HepG2 (cell line): Measurements from ENCODE around the gene RERE. TPM values are rescaled to one million over a fixed set of nuclear protein-coding genes. Genes with fewer than 3 reads are reported as not detected.

Experiments
- DPF2 ChIP-seq: sonication (generic); formaldehyde crosslinking; IDR thresholded peaks from 2 replicates; pipeline ENCODE4 v1.4.0; 2020; ENCODE audit warnings: mild to moderate bottlenecking, low read depth, missing genetic modification reagents, borderline replicate concordance
- NFIB ChIP-seq: sonication (generic); formaldehyde crosslinking; IDR thresholded peaks from 2 replicates; pipeline ENCODE4 v1.9.0; 2021; ENCODE audit warnings: missing genetic modification reagents, mild to moderate bottlenecking, borderline replicate concordance
- PRMT3 ChIP-seq: sonication (generic); formaldehyde crosslinking; IDR thresholded peaks from 2 replicates; pipeline ENCODE4 v1.8.1; 2022; ENCODE audit warnings: low read depth, mild to moderate bottlenecking, moderate library complexity, missing genetic modification reagents, borderline replicate concordance
- RFXAP ChIP-seq: sonication (generic); formaldehyde crosslinking; IDR thresholded peaks from 2 replicates; pipeline ENCODE4 v1.4.0; 2020; ENCODE audit warnings: missing genetic modification reagents, borderline replicate concordance
- RXRA ChIP-seq: sonication (generic); formaldehyde crosslinking; IDR thresholded peaks from 2 replicates; pipeline ENCODE4 v1.5.1; 2020; ENCODE audit warnings: missing genetic modification reagents
- TBX2 ChIP-seq: sonication (generic); formaldehyde crosslinking; IDR thresholded peaks from 2 replicates; pipeline ENCODE4 v1.5.0; 2020; ENCODE audit warnings: missing genetic modification reagents, mild to moderate bottlenecking, borderline replicate concordance
- ZC3H13 ChIP-seq: sonication (generic); formaldehyde crosslinking; IDR thresholded peaks from 2 replicates; pipeline ENCODE4 v1.8.1; 2023; ENCODE audit warnings: mild to moderate bottlenecking, missing genetic modification reagents, moderate library complexity
- ZNF264 ChIP-seq: sonication (generic); formaldehyde crosslinking; IDR thresholded peaks from 2 replicates; pipeline ENCODE4 v1.4.0; 2020; ENCODE audit warnings: missing genetic modification reagents
- ZNF275 ChIP-seq: sonication (generic); formaldehyde crosslinking; IDR thresholded peaks from 2 replicates; pipeline ENCODE4 v1.8.0; 2022; ENCODE audit warnings: missing genetic modification reagents, mild to moderate bottlenecking, inconsistent platforms, borderline replicate concordance
- ZNF296 ChIP-seq: sonication (generic); formaldehyde crosslinking; conservative IDR thresholded peaks from 2 replicates; pipeline ENCODE4 v1.5.0; 2020; ENCODE audit warnings: mild to moderate bottlenecking, missing genetic modification reagents
- polyA plus RNA-seq, 8 experiments: library from polyadenylated mRNA; depleted of rRNA in 3 of 8; stranded (reverse) in 7 of 8; unstranded in 1 of 8; fragments of >200 nt; fragmentation: Illumina TruSeq in 4 of 8; extraction: Trizol in 4 of 8; gene quantifications; 2 replicates each; pipeline versions ENCODE4 v1.2.1 to v1.2.3, GENCODE V29; 2011 to 2016; ENCODE audit warnings: low read depth in 4 of 8, missing spikeins in 1 of 8, mixed read lengths in 1 of 8; ENCODE audit not compliant: insufficient read depth in 1 of 8
- total RNA-seq, 5 experiments: library from RNA; depleted of rRNA; stranded (reverse); fragments of >200 nt; fragmentation: Illumina TruSeq; extraction: Trizol; gene quantifications; 2 replicates each; pipeline ENCODE4 v1.2.3, GENCODE V29; 2016; ENCODE audit warnings: low read depth in 1 of 5
- TF ChIP-seq, protein P1 (sequence below): sonication (generic); formaldehyde crosslinking; IDR thresholded peaks from 2 replicates; pipeline ENCODE4 v1.5.1; 2020; ENCODE audit warnings: mild to moderate bottlenecking, missing genetic modification reagents, moderate library complexity
- TF ChIP-seq, protein P2 (sequence below): sonication (generic); formaldehyde crosslinking; IDR thresholded peaks from 2 replicates; pipeline ENCODE4 v1.5.1; 2020; ENCODE audit warnings: mild to moderate bottlenecking, missing genetic modification reagents
- TF ChIP-seq, protein P3 (sequence below): IDR thresholded peaks from 2 replicates; pipeline ENCODE4 v1.6.1; 2016; ENCODE audit warnings: missing compliant biosample characterization, missing genetic modification reagents, borderline replicate concordance
- TF ChIP-seq, protein P4 (sequence below): sonication (generic); formaldehyde crosslinking; IDR thresholded peaks from 2 replicates; pipeline ENCODE4 v1.4.0; 2020; ENCODE audit warnings: missing genetic modification reagents, low read depth, mild to moderate bottlenecking, borderline replicate concordance
- TF ChIP-seq, protein P5 (sequence below): IDR thresholded peaks from 2 replicates; pipeline ENCODE4 v1.6.1; 2016

The RERE gene
- total and polyA plus RNA-seq, 2 of the 13 experiments (the other 11 are each of a cell fraction or from before 2014, with no cell fraction given): 18.3 to 21.9 TPM

DNA sequence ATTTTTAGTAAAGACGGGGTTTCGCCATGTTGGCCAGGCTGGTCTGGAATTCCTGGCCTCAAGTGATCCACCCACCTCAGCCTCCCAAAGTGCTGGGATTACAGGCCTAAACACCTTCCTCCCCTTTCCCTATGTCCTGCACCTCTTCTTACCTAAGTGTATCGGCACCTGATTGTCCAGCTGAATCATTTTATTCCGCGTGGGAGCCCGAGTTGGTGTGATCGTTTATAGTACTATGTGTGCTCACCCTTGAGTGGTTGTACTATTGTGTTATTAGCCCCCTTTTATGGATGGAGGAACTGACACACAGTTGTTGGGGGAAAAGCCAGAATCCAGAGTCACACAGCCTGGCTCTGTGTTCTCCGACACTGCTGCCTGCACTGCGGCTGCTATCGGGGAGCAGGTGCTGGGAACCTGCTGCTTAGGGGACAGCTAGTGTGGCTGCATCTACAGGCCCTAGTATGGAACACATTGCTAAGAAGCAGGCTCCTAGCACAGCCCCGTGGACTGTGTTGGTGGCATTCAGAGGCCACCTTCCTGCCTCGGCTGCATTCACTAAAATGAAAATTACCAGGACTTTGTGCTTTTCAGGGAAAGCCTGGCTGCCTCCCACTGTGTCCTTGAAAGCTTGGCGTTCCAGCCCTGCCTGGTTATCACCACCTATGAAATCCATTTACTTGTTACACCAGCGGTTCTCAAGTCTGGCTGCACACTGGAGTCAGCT, 39.4 kb upstream of the RERE start (continued):
- TF ChIP-seq, protein P1, sequence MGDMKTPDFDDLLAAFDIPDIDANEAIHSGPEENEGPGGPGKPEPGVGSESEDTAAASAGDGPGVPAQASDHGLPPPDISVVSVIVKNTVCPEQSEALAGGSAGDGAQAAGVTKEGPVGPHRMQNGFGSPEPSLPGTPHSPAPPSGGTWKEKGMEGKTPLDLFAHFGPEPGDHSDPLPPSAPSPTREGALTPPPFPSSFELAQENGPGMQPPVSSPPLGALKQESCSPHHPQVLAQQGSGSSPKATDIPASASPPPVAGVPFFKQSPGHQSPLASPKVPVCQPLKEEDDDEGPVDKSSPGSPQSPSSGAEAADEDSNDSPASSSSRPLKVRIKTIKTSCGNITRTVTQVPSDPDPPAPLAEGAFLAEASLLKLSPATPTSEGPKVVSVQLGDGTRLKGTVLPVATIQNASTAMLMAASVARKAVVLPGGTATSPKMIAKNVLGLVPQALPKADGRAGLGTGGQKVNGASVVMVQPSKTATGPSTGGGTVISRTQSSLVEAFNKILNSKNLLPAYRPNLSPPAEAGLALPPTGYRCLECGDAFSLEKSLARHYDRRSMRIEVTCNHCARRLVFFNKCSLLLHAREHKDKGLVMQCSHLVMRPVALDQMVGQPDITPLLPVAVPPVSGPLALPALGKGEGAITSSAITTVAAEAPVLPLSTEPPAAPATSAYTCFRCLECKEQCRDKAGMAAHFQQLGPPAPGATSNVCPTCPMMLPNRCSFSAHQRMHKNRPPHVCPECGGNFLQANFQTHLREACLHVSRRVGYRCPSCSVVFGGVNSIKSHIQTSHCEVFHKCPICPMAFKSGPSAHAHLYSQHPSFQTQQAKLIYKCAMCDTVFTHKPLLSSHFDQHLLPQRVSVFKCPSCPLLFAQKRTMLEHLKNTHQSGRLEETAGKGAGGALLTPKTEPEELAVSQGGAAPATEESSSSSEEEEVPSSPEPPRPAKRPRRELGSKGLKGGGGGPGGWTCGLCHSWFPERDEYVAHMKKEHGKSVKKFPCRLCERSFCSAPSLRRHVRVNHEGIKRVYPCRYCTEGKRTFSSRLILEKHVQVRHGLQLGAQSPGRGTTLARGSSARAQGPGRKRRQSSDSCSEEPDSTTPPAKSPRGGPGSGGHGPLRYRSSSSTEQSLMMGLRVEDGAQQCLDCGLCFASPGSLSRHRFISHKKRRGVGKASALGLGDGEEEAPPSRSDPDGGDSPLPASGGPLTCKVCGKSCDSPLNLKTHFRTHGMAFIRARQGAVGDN: peak; percentile 68
- TF ChIP-seq, protein P2, sequence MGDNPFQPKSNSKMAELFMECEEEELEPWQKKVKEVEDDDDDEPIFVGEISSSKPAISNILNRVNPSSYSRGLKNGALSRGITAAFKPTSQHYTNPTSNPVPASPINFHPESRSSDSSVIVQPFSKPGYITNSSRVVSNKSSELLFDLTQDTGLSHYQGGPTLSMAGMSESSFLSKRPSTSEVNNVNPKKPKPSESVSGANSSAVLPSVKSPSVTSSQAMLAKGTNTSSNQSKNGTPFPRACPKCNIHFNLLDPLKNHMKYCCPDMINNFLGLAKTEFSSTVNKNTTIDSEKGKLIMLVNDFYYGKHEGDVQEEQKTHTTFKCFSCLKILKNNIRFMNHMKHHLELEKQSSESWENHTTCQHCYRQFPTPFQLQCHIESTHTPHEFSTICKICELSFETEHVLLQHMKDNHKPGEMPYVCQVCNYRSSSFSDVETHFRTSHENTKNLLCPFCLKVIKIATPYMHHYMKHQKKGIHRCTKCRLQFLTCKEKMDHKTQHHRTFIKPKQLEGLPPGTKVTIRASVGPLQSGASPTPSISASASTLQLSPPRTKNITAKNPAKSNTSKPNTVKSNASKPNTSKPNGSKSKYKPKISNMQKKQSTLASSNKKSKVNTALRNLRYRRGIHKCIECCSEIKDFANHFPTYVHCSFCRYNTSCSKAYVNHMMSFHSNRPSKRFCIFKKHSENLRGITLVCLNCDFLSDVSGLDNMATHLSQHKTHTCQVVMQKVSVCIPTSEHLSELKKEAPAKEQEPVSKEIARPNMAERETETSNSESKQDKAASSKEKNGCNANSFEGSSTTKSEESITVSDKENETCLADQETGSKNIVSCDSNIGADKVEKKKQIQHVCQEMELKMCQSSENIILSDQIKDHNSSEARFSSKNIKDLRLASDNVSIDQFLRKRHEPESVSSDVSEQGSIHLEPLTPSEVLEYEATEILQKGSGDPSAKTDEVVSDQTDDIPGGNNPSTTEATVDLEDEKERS (CRISPR knock-in tag): 0 out of 2 replicates have a peak, but pooled peaks have one; percentile 45
- TF ChIP-seq PRMT3 (CRISPR knock-in tag) (0 out of 2 replicates have a peak, but pooled peaks have one; percentile 22), ZNF296 (CRISPR knock-in tag) (no peak), DPF2 (CRISPR knock-in tag) (peak; percentile 20; the same call in 1 of the 2 replicates), ZNF264 (CRISPR knock-in tag) (peak; percentile 86), RXRA (CRISPR knock-in tag) (peak; percentile 52; the same call in 1 of the 2 replicates), TBX2 (peak; percentile 59; the same call in 1 of the 2 replicates), ZC3H13 (CRISPR knock-in tag) (peak; percentile 82), RFXAP (CRISPR knock-in tag) (no peak), ZNF275 (CRISPR knock-in tag) (no peak), NFIB (CRISPR knock-in tag) (no peak)
- TF ChIP-seq, protein P3, sequence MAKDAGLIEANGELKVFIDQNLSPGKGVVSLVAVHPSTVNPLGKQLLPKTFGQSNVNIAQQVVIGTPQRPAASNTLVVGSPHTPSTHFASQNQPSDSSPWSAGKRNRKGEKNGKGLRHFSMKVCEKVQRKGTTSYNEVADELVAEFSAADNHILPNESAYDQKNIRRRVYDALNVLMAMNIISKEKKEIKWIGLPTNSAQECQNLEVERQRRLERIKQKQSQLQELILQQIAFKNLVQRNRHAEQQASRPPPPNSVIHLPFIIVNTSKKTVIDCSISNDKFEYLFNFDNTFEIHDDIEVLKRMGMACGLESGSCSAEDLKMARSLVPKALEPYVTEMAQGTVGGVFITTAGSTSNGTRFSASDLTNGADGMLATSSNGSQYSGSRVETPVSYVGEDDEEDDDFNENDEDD (CRISPR knock-in tag): no peak
- TF ChIP-seq, protein P4, sequence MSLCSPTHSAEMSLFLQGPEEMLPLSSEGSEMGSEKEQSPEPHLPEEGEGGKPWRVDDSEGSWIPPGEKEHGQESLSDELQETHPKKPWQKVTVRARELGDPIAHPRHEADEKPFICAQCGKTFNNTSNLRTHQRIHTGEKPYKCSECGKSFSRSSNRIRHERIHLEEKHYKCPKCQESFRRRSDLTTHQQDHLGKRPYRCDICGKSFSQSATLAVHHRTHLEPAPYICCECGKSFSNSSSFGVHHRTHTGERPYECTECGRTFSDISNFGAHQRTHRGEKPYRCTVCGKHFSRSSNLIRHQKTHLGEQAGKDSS (CRISPR knock-in tag): peak; percentile 52; the same call in 1 of the 2 replicates
- TF ChIP-seq, protein P5, sequence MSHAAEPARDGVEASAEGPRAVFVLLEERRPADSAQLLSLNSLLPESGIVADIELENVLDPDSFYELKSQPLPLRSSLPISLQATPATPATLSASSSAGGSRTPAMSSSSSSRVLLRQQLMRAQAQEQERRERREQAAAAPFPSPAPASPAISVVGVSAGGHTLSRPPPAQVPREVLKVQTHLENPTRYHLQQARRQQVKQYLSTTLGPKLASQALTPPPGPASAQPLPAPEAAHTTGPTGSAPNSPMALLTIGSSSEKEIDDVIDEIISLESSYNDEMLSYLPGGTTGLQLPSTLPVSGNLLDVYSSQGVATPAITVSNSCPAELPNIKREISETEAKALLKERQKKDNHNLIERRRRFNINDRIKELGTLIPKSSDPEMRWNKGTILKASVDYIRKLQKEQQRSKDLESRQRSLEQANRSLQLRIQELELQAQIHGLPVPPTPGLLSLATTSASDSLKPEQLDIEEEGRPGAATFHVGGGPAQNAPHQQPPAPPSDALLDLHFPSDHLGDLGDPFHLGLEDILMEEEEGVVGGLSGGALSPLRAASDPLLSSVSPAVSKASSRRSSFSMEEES (CRISPR knock-in tag): no peak
